ENCODE measurements around the gene ZNF281. TPM values are rescaled to one million over a fixed set of nuclear protein-coding genes. Genes with fewer than 3 reads are reported as not detected.
"Not testable (repeated sequence)": the region's sequence is repeated elsewhere in the genome, so short reads cannot be mapped to it uniquely, and the experiment has no call there.

Gene ZNF281
- total RNA-seq, 2 experiments from 2014 or later: 15.2 to 17.6 TPM

DNA sequence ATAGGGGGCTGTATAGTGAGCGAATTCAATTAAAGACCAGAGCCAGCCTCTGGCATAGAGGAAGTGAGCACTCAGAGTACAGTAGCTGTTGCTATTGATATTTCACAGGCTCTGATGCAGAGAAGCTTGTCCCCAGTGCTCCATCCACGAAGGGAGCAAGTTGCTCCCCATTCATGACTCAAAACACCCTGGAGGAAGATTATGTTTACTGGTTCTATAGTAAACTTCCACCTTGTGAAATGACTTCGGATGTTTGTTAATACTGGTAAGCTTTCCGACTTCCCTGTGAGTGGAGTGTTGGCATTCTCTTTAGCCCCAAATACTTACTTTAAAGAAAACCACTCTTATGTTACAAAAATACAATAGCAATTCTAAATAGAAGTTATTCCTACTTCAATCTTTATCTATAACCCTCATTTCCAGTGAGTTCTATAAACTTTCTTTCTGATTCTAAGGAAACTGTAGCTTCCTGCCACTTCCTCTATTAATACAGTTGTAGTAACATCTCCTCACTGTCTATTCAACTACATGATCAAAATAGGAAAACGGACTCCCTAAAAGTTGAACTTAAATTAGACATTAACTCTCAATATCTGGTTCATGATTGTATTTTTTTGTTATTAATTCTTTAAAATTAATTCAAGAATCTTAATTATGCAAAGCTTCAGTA, 46.4 kb downstream of the ZNF281 start:
- H3K36me3 Mint-ChIP-seq (ENCODE audit: low read depth): no peaks in the 10 kb centered on the region
- H3K4me1 Mint-ChIP-seq: no peaks in the 10 kb centered on the region
- no peak for DNase-seq
- no peaks in the 10 kb centered on the region for H3K27me3 Mint-ChIP-seq
- CTCF ChIA-PET: interaction anchor here (1.0 kb wide), 1 partner anchor 8 kb away, joined by 3 read pairs; no protein-coding TSS in a partner anchor
- no peak overlapping the region for H3K27ac Mint-ChIP-seq
- POLR2A ChIA-PET: no interaction called here
- H3K9me3 Mint-ChIP-seq: no peaks in the 10 kb centered on the region
- H3K4me3 Mint-ChIP-seq: no peak overlapping the region

DNA sequence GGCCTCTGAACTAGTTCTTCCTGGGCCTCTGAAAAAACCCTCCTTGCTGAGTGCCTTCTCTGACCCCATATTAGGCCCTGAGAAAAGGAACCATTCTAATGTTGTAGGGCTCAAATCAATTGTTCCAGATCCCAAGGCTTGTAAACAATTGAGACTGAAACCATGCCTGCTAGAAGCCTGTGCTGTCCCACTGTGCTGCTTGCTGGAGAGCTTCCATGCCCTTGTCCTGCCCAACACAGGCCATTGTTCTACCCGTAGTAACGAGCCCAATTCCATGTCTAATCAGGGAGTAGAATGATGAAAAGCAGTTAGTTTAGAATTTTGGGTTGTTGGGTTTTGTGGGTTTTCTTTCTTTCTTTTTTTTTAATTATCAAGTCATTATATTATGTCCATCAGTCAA, 47.4 kb downstream of the ZNF281 start:
- Mint-ChIP-seq H3K27ac (no peak overlapping the region), H3K36me3 (ENCODE audit: low read depth) (no peaks in the 10 kb centered on the region), H3K4me1 (no peaks in the 10 kb centered on the region), H3K4me3 (no peak overlapping the region), H3K27me3 (no peaks in the 10 kb centered on the region), H3K9me3 (no peaks in the 10 kb centered on the region)
- no peak for DNase-seq
- ChIA-PET CTCF (interaction anchor here (1.0 kb wide), 1 partner anchor 9 kb away, joined by 3 read pairs; no protein-coding TSS in a partner anchor), POLR2A (no interaction called here)

DNA sequence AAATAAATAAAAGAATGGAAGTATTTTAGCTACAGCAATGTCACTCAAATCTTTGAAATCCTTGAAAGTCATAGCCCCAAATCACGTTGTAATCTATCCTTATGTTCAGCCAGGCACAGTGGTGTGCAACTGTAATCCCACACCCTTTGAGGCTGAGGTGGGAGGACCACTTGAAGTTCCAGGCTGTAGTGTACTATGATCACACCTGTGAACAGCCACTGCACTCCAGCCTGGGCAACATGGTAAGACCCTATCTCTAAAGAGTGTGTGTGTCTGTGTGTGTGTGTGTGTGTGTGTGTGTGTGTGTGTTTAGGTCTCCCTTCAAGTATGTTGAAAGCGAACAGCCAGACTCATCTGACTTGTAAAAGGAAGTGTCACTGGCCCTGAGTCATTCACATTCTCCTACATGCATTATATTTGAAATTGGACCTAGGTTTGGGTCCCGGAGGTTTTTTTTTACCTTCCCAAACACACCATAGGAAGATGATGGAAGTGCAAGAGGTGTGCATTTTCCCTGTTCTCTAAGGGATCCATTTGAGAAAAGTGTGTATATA, 50.1 kb downstream of the ZNF281 start:
- Mint-ChIP-seq H3K27me3 (no peaks in the 10 kb centered on the region), H3K36me3 (ENCODE audit: low read depth) (no peaks in the 10 kb centered on the region), H3K9me3 (no peaks in the 10 kb centered on the region), H3K27ac (no peak overlapping the region), H3K4me3 (no peak overlapping the region), H3K4me1 (peaks cover 5% of the 10 kb centered on the region)
- ChIA-PET POLR2A (no interaction called here), CTCF (interaction anchor here (2.3 kb wide), 1 partner anchor 10 kb away, joined by 6 read pairs; no protein-coding TSS in a partner anchor)
- DNase-seq: no peak

DNA sequence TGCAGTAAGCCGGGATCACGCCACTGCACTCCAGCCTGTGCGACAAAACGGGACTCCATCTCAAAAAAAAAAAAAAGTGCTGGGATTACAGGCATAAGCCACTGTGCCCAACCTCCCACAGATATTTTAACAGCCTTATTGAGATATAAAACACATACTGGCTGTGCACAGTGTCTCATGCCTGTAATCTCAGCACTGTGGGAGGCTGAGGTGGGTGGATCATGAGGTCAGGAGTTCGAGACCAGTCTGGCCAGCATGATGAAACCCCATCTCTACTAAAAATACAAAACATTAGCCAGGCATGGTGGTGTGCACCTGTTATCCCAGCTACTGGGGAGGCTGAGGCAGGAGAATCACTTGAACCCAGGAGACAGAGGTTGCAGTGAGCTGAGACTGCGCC, 51.9 kb downstream of the ZNF281 start:
- peaks cover 23% of the 10 kb centered on the region for H3K4me1 Mint-ChIP-seq
- H3K36me3 Mint-ChIP-seq (ENCODE audit: low read depth); CTCF ChIA-PET; DNase-seq; H3K27ac Mint-ChIP-seq; POLR2A ChIA-PET; H3K4me3 Mint-ChIP-seq; H3K9me3 Mint-ChIP-seq; H3K27me3 Mint-ChIP-seq: not testable (repeated sequence)

DNA sequence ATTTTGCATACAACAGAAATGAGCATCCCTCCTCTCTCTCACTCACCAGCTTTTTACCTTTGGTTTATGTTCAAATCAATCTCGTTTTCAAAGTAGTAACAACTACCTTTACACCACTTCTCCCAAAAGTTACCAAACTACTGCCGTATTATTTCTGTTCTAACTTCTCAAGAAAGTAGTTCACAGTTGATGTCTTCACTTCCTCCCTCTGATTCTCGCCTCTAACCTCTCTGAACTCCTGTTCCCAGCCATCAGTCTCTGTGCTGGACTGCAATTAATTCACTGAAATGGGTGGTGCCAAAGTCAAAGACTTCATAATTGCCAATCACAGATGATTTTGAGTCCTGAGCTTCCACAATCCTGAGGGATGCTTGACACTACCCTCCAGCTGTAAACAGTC, 54.0 kb downstream of the ZNF281 start:
- ChIA-PET POLR2A (interaction anchor here (0.7 kb wide), 1 partner anchor 100 kb away, joined by 3 read pairs; no protein-coding TSS in a partner anchor), CTCF (interaction anchor here (0.8 to 2.0 kb wide), 2 partner anchors 10 to 12 kb away, joined by 3 to 5 read pairs; no protein-coding TSS in a partner anchor)
- Mint-ChIP-seq H3K27ac (peak overlapping the region; percentile 54), H3K9me3 (no peaks in the 10 kb centered on the region), H3K27me3 (no peaks in the 10 kb centered on the region), H3K4me1 (peaks cover 42% of the 10 kb centered on the region), H3K36me3 (ENCODE audit: low read depth) (peaks cover 2% of the 10 kb centered on the region), H3K4me3 (no peak overlapping the region)
- no peak for DNase-seq

Other genes starting within 250 kb of the ZNF281 start
- 10 to 100 TPM; 31.6 to 34.6 TPM for gene KIF14, start 210.7 kb upstream of the ZNF281 start, total RNA-seq

Data from activated CD4-positive, alpha-beta T cell treated with anti-CD3 and anti-CD28 coated beads, Interleukin-2, amount 10 ng/mL, durations not matched to agents 7 days and 5 days (primary cell).